Glomerular endothelial cell (primary cell): ENCODE data around the gene GH2. TPM values are rescaled to one million over a fixed set of nuclear protein-coding genes. Genes with fewer than 3 reads are reported as not detected.

Source experiments
- total RNA-seq: library from RNA; depleted of rRNA; stranded (reverse); fragments of >200 nt; gene quantifications from 2 replicates; pipeline ENCODE4 v1.2.3, GENCODE V29; 2015

The GH2 gene
- total RNA-seq, 1 donor from 2014 or later = not detected

Other genes with a start within 250 kb of the GH2 start
- gene LIMD2, start 181.8 kb downstream of the GH2 start, total RNA-seq = 73.9 and 93.6 TPM in 2 replicates
- gene STRADA, start 140.1 kb downstream of the GH2 start, total RNA-seq = 23.3 and 34.2 TPM in 2 replicates
- 31.3 and 70.1 TPM in 2 replicates for gene CCDC47, start 108.3 kb downstream of the GH2 start, total RNA-seq
- gene DDX42, start 107.8 kb downstream of the GH2 start, total RNA-seq = 53.5 and 83.8 TPM in 2 replicates
- 95.5 and 108 TPM in 2 replicates for gene PSMC5, start 54.5 kb downstream of the GH2 start, total RNA-seq
- gene FTSJ3, start 54.3 kb downstream of the GH2 start, total RNA-seq = 35.5 and 53.9 TPM in 2 replicates
- 79.5 and 105 TPM in 2 replicates for gene SMARCD2, start 39.3 kb downstream of the GH2 start, total RNA-seq
- gene CSH2, start 8.3 kb downstream of the GH2 start, total RNA-seq = not detected in 2 replicates
- not detected in 2 replicates for gene CSH1, start 14.6 kb upstream of the GH2 start, total RNA-seq
- gene CSHL1, start 29.3 kb upstream of the GH2 start, total RNA-seq = not detected in 2 replicates
- gene GH1, start 36.9 kb upstream of the GH2 start, total RNA-seq = not detected in 2 replicates
- gene CD79B, start 50.4 kb upstream of the GH2 start, total RNA-seq = 0.70 and 3.2 TPM in 2 replicates
- not detected in 2 replicates for gene SCN4A, start 91.0 kb upstream of the GH2 start, total RNA-seq
- gene PRR29, start 116.4 kb upstream of the GH2 start, total RNA-seq = 0.12 and 2.0 TPM in 2 replicates
- 1,004 and 1,319 TPM in 2 replicates for gene ICAM2, start 138.7 kb upstream of the GH2 start, total RNA-seq
- 9.3 and 19.5 TPM in 2 replicates for gene ERN1, start 248.2 kb upstream of the GH2 start, total RNA-seq